ENCODE data around the gene PLA2G7. TPM values are rescaled to one million over a fixed set of nuclear protein-coding genes. Genes with fewer than 3 reads are reported as not detected.

Gene PLA2G7
- total RNA-seq, 1 experiment from 2014 or later = 0.41 TPM

- Histone ChIP-seq H3K4me3 (ENCODE audit: low read depth in 2 of 2, low read length in 2 of 2) (no peak overlapping the region), H3K36me3 (ENCODE audit: control insufficient read depth, insufficient read depth, low read length) (no peaks in the 10 kb centered on the region), H3K9me3 (ENCODE audit: control insufficient read depth, insufficient read depth, low read depth, low read length) (no peaks in the 10 kb centered on the region), H3K4me1 (ENCODE audit: control insufficient read depth, insufficient read depth, low read length) (no peaks in the 10 kb centered on the region), H3K27ac (ENCODE audit: low read length) (no peak overlapping the region), H3K27me3 (ENCODE audit: control insufficient read depth, insufficient read depth, low read length) (0 out of 2 replicates have a peak, but pooled peaks cover 2% of the 10 kb centered on the region)
- ChIA-PET CTCF (no interaction called here), POLR2A (no interaction called here)
- intact Hi-C loops (cut with micrococcal nuclease; ENCODE audit: unreplicated experiment) (no loop called here), in situ Hi-C loops (cut with HindIII; ENCODE audit: low pct_unique_long_range_greater_than_20kb, low sequenced_read_pairs) (no loop called here)
- TF ChIP-seq SIN3A (IDR thresholded peaks at IDR 0.05; ENCODE audit: borderline replicate concordance, insufficient read depth, low read depth, low read length) (no peak), TCF7L2 (IDR thresholded peaks at IDR 0.05; ENCODE audit: low read depth, low read length) (no peak), POLR2AphosphoS5 (IDR thresholded peaks at IDR 0.05; ENCODE audit: low read depth, low read length) (no peak)
- TF ChIP-seq, protein P1, sequence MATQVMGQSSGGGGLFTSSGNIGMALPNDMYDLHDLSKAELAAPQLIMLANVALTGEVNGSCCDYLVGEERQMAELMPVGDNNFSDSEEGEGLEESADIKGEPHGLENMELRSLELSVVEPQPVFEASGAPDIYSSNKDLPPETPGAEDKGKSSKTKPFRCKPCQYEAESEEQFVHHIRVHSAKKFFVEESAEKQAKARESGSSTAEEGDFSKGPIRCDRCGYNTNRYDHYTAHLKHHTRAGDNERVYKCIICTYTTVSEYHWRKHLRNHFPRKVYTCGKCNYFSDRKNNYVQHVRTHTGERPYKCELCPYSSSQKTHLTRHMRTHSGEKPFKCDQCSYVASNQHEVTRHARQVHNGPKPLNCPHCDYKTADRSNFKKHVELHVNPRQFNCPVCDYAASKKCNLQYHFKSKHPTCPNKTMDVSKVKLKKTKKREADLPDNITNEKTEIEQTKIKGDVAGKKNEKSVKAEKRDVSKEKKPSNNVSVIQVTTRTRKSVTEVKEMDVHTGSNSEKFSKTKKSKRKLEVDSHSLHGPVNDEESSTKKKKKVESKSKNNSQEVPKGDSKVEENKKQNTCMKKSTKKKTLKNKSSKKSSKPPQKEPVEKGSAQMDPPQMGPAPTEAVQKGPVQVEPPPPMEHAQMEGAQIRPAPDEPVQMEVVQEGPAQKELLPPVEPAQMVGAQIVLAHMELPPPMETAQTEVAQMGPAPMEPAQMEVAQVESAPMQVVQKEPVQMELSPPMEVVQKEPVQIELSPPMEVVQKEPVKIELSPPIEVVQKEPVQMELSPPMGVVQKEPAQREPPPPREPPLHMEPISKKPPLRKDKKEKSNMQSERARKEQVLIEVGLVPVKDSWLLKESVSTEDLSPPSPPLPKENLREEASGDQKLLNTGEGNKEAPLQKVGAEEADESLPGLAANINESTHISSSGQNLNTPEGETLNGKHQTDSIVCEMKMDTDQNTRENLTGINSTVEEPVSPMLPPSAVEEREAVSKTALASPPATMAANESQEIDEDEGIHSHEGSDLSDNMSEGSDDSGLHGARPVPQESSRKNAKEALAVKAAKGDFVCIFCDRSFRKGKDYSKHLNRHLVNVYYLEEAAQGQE (IDR thresholded peaks at IDR 0.05; ENCODE audit: insufficient read depth in 1 of 2, low read depth in 2 of 2, low read length in 1 of 2) = no peak
- TF ChIP-seq, protein P2, sequence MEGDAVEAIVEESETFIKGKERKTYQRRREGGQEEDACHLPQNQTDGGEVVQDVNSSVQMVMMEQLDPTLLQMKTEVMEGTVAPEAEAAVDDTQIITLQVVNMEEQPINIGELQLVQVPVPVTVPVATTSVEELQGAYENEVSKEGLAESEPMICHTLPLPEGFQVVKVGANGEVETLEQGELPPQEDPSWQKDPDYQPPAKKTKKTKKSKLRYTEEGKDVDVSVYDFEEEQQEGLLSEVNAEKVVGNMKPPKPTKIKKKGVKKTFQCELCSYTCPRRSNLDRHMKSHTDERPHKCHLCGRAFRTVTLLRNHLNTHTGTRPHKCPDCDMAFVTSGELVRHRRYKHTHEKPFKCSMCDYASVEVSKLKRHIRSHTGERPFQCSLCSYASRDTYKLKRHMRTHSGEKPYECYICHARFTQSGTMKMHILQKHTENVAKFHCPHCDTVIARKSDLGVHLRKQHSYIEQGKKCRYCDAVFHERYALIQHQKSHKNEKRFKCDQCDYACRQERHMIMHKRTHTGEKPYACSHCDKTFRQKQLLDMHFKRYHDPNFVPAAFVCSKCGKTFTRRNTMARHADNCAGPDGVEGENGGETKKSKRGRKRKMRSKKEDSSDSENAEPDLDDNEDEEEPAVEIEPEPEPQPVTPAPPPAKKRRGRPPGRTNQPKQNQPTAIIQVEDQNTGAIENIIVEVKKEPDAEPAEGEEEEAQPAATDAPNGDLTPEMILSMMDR (IDR thresholded peaks at IDR 0.05) = no peak
- DNase-seq (ENCODE audit: low read depth, low spot score) (no peak), ATAC-seq (no peak)
- BruUV-seq (replicated peaks) = no TSS peak
These were observed 25.8 kb upstream of the PLA2G7 start for GRCh38 chr6:46760925-46761324.

DNA sequence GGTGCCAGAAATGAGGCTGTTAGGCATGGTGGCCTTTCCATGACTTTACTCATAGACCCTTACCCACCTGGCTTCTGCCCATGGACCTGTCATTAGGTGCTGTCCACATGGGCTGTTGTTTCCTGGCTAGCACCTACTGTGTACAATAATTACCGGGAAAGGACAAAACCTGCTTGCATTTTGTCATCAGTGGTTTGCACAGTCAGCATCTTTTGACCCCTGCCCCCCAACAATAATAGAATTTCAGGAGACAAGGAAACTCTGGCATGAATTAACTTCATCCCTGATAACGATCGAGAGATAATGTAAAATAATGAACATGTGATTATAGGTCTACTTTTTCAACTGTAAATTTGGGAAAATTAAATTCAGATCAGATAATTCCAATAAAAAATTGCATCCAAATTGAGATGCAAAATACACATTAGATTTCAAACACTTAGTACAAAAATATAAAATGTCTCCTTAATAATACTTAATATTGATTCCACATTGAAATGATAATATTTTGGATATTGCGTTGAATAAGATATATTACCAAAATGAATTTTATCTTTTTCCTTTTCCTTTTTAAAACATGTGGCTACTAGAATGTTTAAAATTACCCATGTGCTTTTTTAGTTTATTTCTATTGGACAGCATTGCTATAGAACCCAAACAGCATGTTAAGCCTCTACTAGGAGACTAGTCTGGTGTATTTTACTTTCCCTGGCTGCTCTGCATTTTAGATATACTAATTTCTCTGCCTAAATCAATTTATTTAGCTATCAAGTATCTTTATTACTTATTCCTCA lies 24.0 kb upstream of the PLA2G7 start:
- ChIA-PET POLR2A (no interaction called here), CTCF (no interaction called here)
- H3K36me3 ChIP-seq (ENCODE audit: control insufficient read depth, insufficient read depth, low read length) = no peaks in the 10 kb centered on the region
- no TSS peak for BruUV-seq (replicated peaks)
- H3K27me3 ChIP-seq (ENCODE audit: control insufficient read depth, insufficient read depth, low read length) = peaks cover 2% of the 10 kb centered on the region; the same call in 1 of the 2 replicates
- no peak for TF ChIP-seq SIN3A (IDR thresholded peaks at IDR 0.05; ENCODE audit: borderline replicate concordance, insufficient read depth, low read depth, low read length)
- no peak for TF ChIP-seq POLR2AphosphoS5 (IDR thresholded peaks at IDR 0.05; ENCODE audit: low read depth, low read length)
- TF ChIP-seq, protein P1 (IDR thresholded peaks at IDR 0.05; ENCODE audit: insufficient read depth in 1 of 2, low read depth in 2 of 2, low read length in 1 of 2) = no peak
- no peak for TF ChIP-seq TCF7L2 (IDR thresholded peaks at IDR 0.05; ENCODE audit: low read depth, low read length)
- TF ChIP-seq, protein P2 (IDR thresholded peaks at IDR 0.05) = no peak
- in situ Hi-C loops (cut with HindIII; ENCODE audit: low pct_unique_long_range_greater_than_20kb, low sequenced_read_pairs) (no loop called here), intact Hi-C loops (cut with micrococcal nuclease; ENCODE audit: unreplicated experiment) (no loop called here)
- H3K27ac ChIP-seq (ENCODE audit: low read length) = no peak overlapping the region
- no peaks in the 10 kb centered on the region for H3K9me3 ChIP-seq (ENCODE audit: control insufficient read depth, insufficient read depth, low read depth, low read length)
- DNase-seq (ENCODE audit: low read depth, low spot score) (no peak), ATAC-seq (no peak)
- no peaks in the 10 kb centered on the region for H3K4me1 ChIP-seq (ENCODE audit: control insufficient read depth, insufficient read depth, low read length)
- H3K4me3 ChIP-seq (ENCODE audit: low read depth in 2 of 2, low read length in 2 of 2) = no peak overlapping the region

Data from Panc1 (cell line).